Measurements from ENCODE around the gene PPIA.

DNA sequence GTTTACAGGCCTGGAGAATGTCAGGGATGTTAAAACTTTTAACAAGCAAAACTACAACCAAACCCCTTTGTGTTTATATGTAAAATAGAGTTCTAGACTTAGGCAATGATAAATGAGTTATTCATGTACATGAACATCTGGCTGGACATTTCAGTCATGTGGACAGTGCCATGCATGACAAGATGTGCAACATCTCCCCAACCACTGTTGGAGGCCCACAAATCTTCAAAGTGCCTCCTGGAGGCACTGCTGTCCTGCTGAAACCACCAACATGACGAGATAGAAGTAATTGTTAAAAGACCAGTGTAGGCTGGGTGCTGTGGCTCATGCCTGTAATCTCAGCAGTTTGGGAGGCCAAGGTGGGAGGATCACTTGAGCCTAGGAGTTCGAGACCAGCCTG is 18.4 kb downstream of the PPIA start:
- TF ChIP-seq, protein P1, sequence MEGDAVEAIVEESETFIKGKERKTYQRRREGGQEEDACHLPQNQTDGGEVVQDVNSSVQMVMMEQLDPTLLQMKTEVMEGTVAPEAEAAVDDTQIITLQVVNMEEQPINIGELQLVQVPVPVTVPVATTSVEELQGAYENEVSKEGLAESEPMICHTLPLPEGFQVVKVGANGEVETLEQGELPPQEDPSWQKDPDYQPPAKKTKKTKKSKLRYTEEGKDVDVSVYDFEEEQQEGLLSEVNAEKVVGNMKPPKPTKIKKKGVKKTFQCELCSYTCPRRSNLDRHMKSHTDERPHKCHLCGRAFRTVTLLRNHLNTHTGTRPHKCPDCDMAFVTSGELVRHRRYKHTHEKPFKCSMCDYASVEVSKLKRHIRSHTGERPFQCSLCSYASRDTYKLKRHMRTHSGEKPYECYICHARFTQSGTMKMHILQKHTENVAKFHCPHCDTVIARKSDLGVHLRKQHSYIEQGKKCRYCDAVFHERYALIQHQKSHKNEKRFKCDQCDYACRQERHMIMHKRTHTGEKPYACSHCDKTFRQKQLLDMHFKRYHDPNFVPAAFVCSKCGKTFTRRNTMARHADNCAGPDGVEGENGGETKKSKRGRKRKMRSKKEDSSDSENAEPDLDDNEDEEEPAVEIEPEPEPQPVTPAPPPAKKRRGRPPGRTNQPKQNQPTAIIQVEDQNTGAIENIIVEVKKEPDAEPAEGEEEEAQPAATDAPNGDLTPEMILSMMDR (IDR thresholded peaks at IDR 0.05), result no peak
- TF ChIP-seq POLR2AphosphoS5 (IDR thresholded peaks at IDR 0.05), result no peak
- no peak for TF ChIP-seq POLR2A (IDR thresholded peaks at IDR 0.05)
- no peak for TF ChIP-seq EP300 (IDR thresholded peaks at IDR 0.05)
